C4-2B (cell line): ENCODE measurements around the gene MRPL27.

Source experiments
- H3K27ac ChIP-seq: fragments of 450-650 bp; 2 replicates; pipeline ENCODE4 v1.5.1; 2017
- ZFX ChIP-seq: fragments of 450-650 bp; IDR thresholded peaks from 2 replicates; pipeline ENCODE4 v1.6.1; 2017
- TF ChIP-seq, protein P1 (sequence below): fragments of 450-650 bp; conservative IDR thresholded peaks from 2 replicates; pipeline ENCODE4 v1.5.1; 2017; ENCODE audit warnings: mild to moderate bottlenecking

The MRPL27 gene

GRCh38 chr17:50356892-50357510, 16.0 kb downstream of the MRPL27 start:
- no peak overlapping the region for H3K27ac ChIP-seq
- TF ChIP-seq ZFX = no peak
- TF ChIP-seq, protein P1, sequence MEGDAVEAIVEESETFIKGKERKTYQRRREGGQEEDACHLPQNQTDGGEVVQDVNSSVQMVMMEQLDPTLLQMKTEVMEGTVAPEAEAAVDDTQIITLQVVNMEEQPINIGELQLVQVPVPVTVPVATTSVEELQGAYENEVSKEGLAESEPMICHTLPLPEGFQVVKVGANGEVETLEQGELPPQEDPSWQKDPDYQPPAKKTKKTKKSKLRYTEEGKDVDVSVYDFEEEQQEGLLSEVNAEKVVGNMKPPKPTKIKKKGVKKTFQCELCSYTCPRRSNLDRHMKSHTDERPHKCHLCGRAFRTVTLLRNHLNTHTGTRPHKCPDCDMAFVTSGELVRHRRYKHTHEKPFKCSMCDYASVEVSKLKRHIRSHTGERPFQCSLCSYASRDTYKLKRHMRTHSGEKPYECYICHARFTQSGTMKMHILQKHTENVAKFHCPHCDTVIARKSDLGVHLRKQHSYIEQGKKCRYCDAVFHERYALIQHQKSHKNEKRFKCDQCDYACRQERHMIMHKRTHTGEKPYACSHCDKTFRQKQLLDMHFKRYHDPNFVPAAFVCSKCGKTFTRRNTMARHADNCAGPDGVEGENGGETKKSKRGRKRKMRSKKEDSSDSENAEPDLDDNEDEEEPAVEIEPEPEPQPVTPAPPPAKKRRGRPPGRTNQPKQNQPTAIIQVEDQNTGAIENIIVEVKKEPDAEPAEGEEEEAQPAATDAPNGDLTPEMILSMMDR = no peak

DNA sequence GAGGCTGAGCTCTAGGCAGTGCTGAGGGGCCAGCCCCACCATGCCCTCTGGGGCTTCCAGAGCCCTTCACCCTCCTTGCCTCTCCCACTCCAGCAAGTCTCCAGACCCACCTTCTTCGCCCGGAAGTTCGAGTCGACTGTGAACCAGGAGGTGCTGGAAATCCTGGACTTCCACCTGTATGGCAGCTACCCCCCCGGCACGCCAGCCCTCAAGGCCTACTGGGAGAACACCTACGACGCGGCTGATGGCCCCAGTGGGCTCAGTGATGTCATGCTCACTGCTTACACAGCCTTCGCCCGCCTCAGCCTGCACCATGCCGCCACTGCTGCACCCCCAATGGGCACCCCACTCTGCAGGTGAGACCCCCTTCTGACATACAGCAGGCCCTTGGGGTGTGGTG, 16.6 kb downstream of the MRPL27 start:
- TF ChIP-seq ZFX = no peak
- TF ChIP-seq, protein P1 = no peak
- no peak overlapping the region for H3K27ac ChIP-seq

- no peak overlapping the region for H3K27ac ChIP-seq
- TF ChIP-seq, protein P1 = no peak
- no peak for TF ChIP-seq ZFX
Observed at GRCh38 chr17:50355701-50356341, 17.2 kb downstream of the MRPL27 start.

- H3K27ac ChIP-seq = no peak overlapping the region
- no peak for TF ChIP-seq ZFX
- TF ChIP-seq, protein P1 = no peak
Observed at GRCh38 chr17:50355336-50355700, 17.7 kb downstream of the MRPL27 start.

- TF ChIP-seq, protein P1 = no peak
- no peak for TF ChIP-seq ZFX
- no peak overlapping the region for H3K27ac ChIP-seq
Observed at GRCh38 chr17:50354776-50355175, 18.2 kb downstream of the MRPL27 start.

- H3K27ac ChIP-seq = no peak overlapping the region
- TF ChIP-seq, protein P1 = no peak
- no peak for TF ChIP-seq ZFX
Observed at GRCh38 chr17:50354198-50354597, 18.8 kb downstream of the MRPL27 start.

GRCh38 chr17:50353600-50354195, 19.3 kb downstream of the MRPL27 start:
- no peak overlapping the region for H3K27ac ChIP-seq
- no peak for TF ChIP-seq ZFX
- TF ChIP-seq, protein P1 = no peak
